Endothelial cell of umbilical vein (primary cell): ENCODE results near the gene HOXD3. TPM values are rescaled to one million over a fixed set of nuclear protein-coding genes. Genes with fewer than 3 reads are reported as not detected.

Experiments
- BruUV-seq: library from RNA; stranded (reverse); fragments of 400-500 nt; replicated peaks from 2 replicates; lab custom pipeline; 2021; lab: Mats Ljungman, UMichigan
- CTCF ChIA-PET: fragments of 300-600, 350-600 bp; sonication (Branson Sonifier 250); formaldehyde crosslinking; loops from one replicate; lab custom pipeline; 2021; ENCODE audit warnings: antibody characterized with exemption, inconsistent platforms; lab: Charles Lee
- POLR2A ChIA-PET: fragments of 300-600, 350-600 bp; sonication (Branson Sonifier 250); formaldehyde crosslinking; loops from one replicate; lab custom pipeline; 2021; ENCODE audit warnings: antibody characterized with exemption, inconsistent platforms; lab: Charles Lee
- DNase-seq: peaks from one replicate; pipeline ENCODE4 v3.0.0-alpha.2; 2011; ENCODE audit warnings: low read depth, low spot score
- FAIRE-seq: peaks from 2 replicates; lab custom pipeline; 2011; peaks lifted over from hg19 to GRCh38; lab: Jason Lieb, UNC
- H2AFZ ChIP-seq: 2 replicates; pipeline ENCODE4 v1.6.0; 2012; ENCODE audit warnings: low read depth, low read length, control low read depth, inconsistent platforms
- H3K27ac ChIP-seq: 2 replicates; pipeline ENCODE4 v1.5.1; 2011; ENCODE audit warnings: low read depth, mild to moderate bottlenecking, control low read depth, low read length, moderate library complexity; ENCODE audit not compliant: insufficient read depth
- H3K27me3 ChIP-seq, 2 experiments: 2 replicates each; pipeline versions ENCODE4 v1.6.0 to v1.6.1; 2011; ENCODE audit warnings: low read length in 2 of 2, mixed read lengths in 1 of 2; ENCODE audit not compliant: control insufficient read depth in 2 of 2, insufficient read depth in 2 of 2
- H3K36me3 ChIP-seq, 2 experiments: 2 replicates in 1 of 2; 3 replicates in 1 of 2; pipeline ENCODE4 v1.5.1; 2011; ENCODE audit warnings: low read length in 2 of 2, mild to moderate bottlenecking in 1 of 2, moderate library complexity in 1 of 2; ENCODE audit not compliant: control insufficient read depth in 2 of 2, insufficient read depth in 2 of 2; ENCODE audit errors: extremely low read depth in 1 of 2
- H3K4me1 ChIP-seq: 3 replicates; pipeline ENCODE4 v1.5.1; 2011; ENCODE audit warnings: mild to moderate bottlenecking, low read length; ENCODE audit not compliant: control insufficient read depth, insufficient read depth; ENCODE audit errors: extremely low read depth
- H3K4me2 ChIP-seq: 2 replicates; pipeline ENCODE4 v1.6.1; 2011; ENCODE audit warnings: low read length, control low read depth, mixed read lengths; ENCODE audit not compliant: insufficient read depth
- H3K4me3 ChIP-seq, 3 experiments: fragments of 200-600 bp in 1 of 3; sonication (generic), shearing (Covaris generic) in 1 of 3; replicated peaks in 1 of 3; 2 replicates each; pipeline ENCODE4 v1.5.1; 2011 to 2016; ENCODE audit warnings: control low read depth in 3 of 3, low read length in 3 of 3, mild to moderate bottlenecking in 2 of 3, inconsistent platforms in 1 of 3, low read depth in 1 of 3, moderate library complexity in 1 of 3; ENCODE audit not compliant: insufficient read depth in 1 of 3
- H3K79me2 ChIP-seq: 2 replicates; pipeline ENCODE4 v1.6.0; 2012; ENCODE audit warnings: low read length, inconsistent platforms; ENCODE audit not compliant: control insufficient read depth, insufficient read depth
- H3K9ac ChIP-seq: replicated peaks from 2 replicates; pipeline ENCODE3; 2011; ENCODE audit warnings: low read length, control low read depth; ENCODE audit not compliant: insufficient read depth; ENCODE audit errors: extremely low read depth
- H3K9me1 ChIP-seq: replicated peaks from 3 replicates; pipeline ENCODE4 v1.6.0; 2011; ENCODE audit warnings: mild to moderate bottlenecking, low read length; ENCODE audit not compliant: control insufficient read depth, insufficient read depth; ENCODE audit errors: extremely low read depth
- H3K9me3 ChIP-seq: replicated peaks from 2 replicates; pipeline ENCODE4 v1.5.1; 2012; ENCODE audit warnings: low read length, inconsistent platforms; ENCODE audit not compliant: control insufficient read depth, insufficient read depth
- H4K20me1 ChIP-seq: replicated peaks from 2 replicates; pipeline ENCODE3; 2011; ENCODE audit warnings: mild to moderate bottlenecking, low read length; ENCODE audit not compliant: control insufficient read depth, insufficient read depth; ENCODE audit errors: extremely low read depth
- FOS ChIP-seq: IDR thresholded peaks from 2 replicates; pipeline ENCODE4 v1.6.1; 2011; ENCODE audit warnings: mild to moderate bottlenecking, low read length, moderate library complexity, borderline replicate concordance; ENCODE audit not compliant: insufficient read depth
- GATA2 ChIP-seq: IDR thresholded peaks from 2 replicates; pipeline ENCODE4 v1.7.0; 2011; ENCODE audit warnings: low read depth, mild to moderate bottlenecking, moderate library complexity, mixed read lengths, low read length; ENCODE audit not compliant: insufficient read length, insufficient read depth
- JUN ChIP-seq: IDR thresholded peaks from 2 replicates; pipeline ENCODE4 v1.6.1; 2011; ENCODE audit warnings: borderline replicate concordance, low read depth; ENCODE audit not compliant: insufficient read length, insufficient read depth
- MAX ChIP-seq: IDR thresholded peaks from 2 replicates; pipeline ENCODE4 v1.6.1; 2011; ENCODE audit not compliant: insufficient read depth, insufficient read length
- dilution Hi-C: fragments of 300-500 bp; cut with MboI; formaldehyde crosslinking; loops from one replicate; pipeline ENCODE4 v1.15.0; 2019; ENCODE audit warnings: low sequenced_read_pairs; ENCODE audit not compliant: extremely low pct_ligation_motif_present
- intact Hi-C: fragments of 100-400 bp; cut with micrococcal nuclease; formaldehyde crosslinking; loops from one replicate; pipeline ENCODE4 v1.10.0; 2022
- polyA plus RNA-seq, 4 experiments: library from polyadenylated mRNA; depleted of rRNA in 3 of 4; stranded (reverse) in 3 of 4; unstranded in 1 of 4; fragments of >200 nt; gene quantifications; 2 replicates each; pipeline versions ENCODE4 v1.2.1 to v1.2.3, GENCODE V29; 2011 to 2012; ENCODE audit warnings: missing spikeins in 1 of 4
- total RNA-seq: library from RNA; stranded (reverse); gene quantifications from 2 replicates; pipeline ENCODE4 v1.2.3, GENCODE V29; 2021
- TF ChIP-seq, protein P1 (sequence below), 2 donors: IDR thresholded peaks; 1 replicate in 1 of 2; 2 replicates in 1 of 2; pipeline ENCODE4 v1.5.1; 2011; ENCODE audit warnings: low read length in 2 of 2, mild to moderate bottlenecking in 2 of 2, moderate library complexity in 2 of 2, control low read depth in 1 of 2, inconsistent platforms in 1 of 2, low read depth in 1 of 2; ENCODE audit not compliant: insufficient read depth in 1 of 2; ENCODE audit errors: extremely low read depth in 1 of 2

The HOXD3 gene
- total and polyA plus RNA-seq, 2 donors (not counting 3 experiments of a cell fraction or from before 2014, with no cell fraction given) = 2.9 to 20.9 TPM

- no peaks in the 10 kb centered on the region for H4K20me1 ChIP-seq
- no peak overlapping the region for H2AFZ ChIP-seq
- H3K27me3 ChIP-seq = no peaks in the 10 kb centered on the region
- no peaks in the 10 kb centered on the region for H3K9me3 ChIP-seq
- no peak overlapping the region for H3K9ac ChIP-seq
- FAIRE-seq (no peak), DNase-seq (no peak)
- POLR2A ChIA-PET = no interaction called here
- TF ChIP-seq JUN (no peak), FOS (no peak), GATA2 (no peak), MAX (no peak)
- TF ChIP-seq, protein P1, sequence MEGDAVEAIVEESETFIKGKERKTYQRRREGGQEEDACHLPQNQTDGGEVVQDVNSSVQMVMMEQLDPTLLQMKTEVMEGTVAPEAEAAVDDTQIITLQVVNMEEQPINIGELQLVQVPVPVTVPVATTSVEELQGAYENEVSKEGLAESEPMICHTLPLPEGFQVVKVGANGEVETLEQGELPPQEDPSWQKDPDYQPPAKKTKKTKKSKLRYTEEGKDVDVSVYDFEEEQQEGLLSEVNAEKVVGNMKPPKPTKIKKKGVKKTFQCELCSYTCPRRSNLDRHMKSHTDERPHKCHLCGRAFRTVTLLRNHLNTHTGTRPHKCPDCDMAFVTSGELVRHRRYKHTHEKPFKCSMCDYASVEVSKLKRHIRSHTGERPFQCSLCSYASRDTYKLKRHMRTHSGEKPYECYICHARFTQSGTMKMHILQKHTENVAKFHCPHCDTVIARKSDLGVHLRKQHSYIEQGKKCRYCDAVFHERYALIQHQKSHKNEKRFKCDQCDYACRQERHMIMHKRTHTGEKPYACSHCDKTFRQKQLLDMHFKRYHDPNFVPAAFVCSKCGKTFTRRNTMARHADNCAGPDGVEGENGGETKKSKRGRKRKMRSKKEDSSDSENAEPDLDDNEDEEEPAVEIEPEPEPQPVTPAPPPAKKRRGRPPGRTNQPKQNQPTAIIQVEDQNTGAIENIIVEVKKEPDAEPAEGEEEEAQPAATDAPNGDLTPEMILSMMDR (IDR thresholded peaks at IDR 0.05; ENCODE audit: extremely low read depth in 1 of 2, insufficient read depth in 1 of 2, low read depth in 1 of 2, low read length in 2 of 2) = no peak
- intact Hi-C loops = no loop called here
- dilution Hi-C loops = loop anchor here (25.0 kb wide), 1 partner anchor 495 kb away; no protein-coding TSS in a partner anchor
- H3K27ac ChIP-seq = no peak overlapping the region
- H3K36me3 ChIP-seq = no peaks in the 10 kb centered on the region
- no peak overlapping the region for H3K4me3 ChIP-seq
- peaks cover 28% of the 10 kb centered on the region for H3K4me1 ChIP-seq
- H3K9me1 ChIP-seq = no peaks in the 10 kb centered on the region
- CTCF ChIA-PET = interaction anchor here (0.8 to 9.3 kb wide), 4 partner anchors 93 to 495 kb away, joined by 3 to 338 read pairs (median 16); no protein-coding TSS in a partner anchor
- no peak overlapping the region for H3K4me2 ChIP-seq
- BruUV-seq = no TSS peak
- H3K79me2 ChIP-seq = peaks cover 78% of the 10 kb centered on the region
Measured at GRCh38 chr2:176142281-176142680, 14.8 kb upstream of the HOXD3 start.
